GM23338 (cell line): ENCODE data around the gene BCS1L.

Experiments
- CREB1 ChIP-seq: fragments of 250-450 bp; sonication (Bioruptor Pico); IDR thresholded peaks from 2 replicates; pipeline ENCODE4 v1.5.0; 2020; ENCODE audit warnings: low read depth, mild to moderate bottlenecking, moderate library complexity
- CTCF ChIP-seq, 2 experiments: fragments of 200-600 bp in 1 of 2; sonication (generic) in 1 of 2; conservative IDR thresholded peaks; 2 replicates each; pipeline versions ENCODE4 v1.5.1 to v1.6.1; 2016 to 2017; ENCODE audit warnings: antibody characterized with exemption in 2 of 2, low read depth in 2 of 2, mild to moderate bottlenecking in 2 of 2, moderate library complexity in 1 of 2
- ETS1 ChIP-seq: IDR thresholded peaks from 2 replicates; pipeline ENCODE4 v1.6.1; 2016; ENCODE audit warnings: antibody characterized with exemption
- EZH2 ChIP-seq: fragments of 200-600 bp; sonication (generic); IDR thresholded peaks from one replicate; pipeline ENCODE4 v1.8.0; 2017; ENCODE audit warnings: antibody characterized with exemption, mild to moderate bottlenecking, low read depth; ENCODE audit not compliant: unreplicated experiment
- EZH2phosphoT487 ChIP-seq: fragments of 200-600 bp; sonication (generic); IDR thresholded peaks from one replicate; pipeline ENCODE4 v1.8.1; 2018; ENCODE audit warnings: antibody characterized with exemption; ENCODE audit not compliant: unreplicated experiment
- JUNB ChIP-seq: IDR thresholded peaks from one replicate; pipeline ENCODE4 v1.6.1; 2016; ENCODE audit warnings: antibody characterized with exemption; ENCODE audit not compliant: unreplicated experiment
- NANOG ChIP-seq: IDR thresholded peaks from 2 replicates; pipeline ENCODE4 v1.6.1; 2016; ENCODE audit warnings: antibody characterized with exemption, borderline replicate concordance
- POLR2AphosphoS5 ChIP-seq: IDR thresholded peaks from 2 replicates; pipeline ENCODE4 v1.6.1; 2016; ENCODE audit warnings: antibody characterized with exemption, low read depth
- STAT1 ChIP-seq: IDR thresholded peaks from one replicate; pipeline ENCODE4 v1.6.1; 2016; ENCODE audit warnings: antibody characterized with exemption; ENCODE audit not compliant: unreplicated experiment
- ZNF114 ChIP-seq: fragments of 250-450 bp; sonication (Bioruptor Pico); IDR thresholded peaks from 2 replicates; pipeline ENCODE4 v1.5.0; 2020; ENCODE audit warnings: mild to moderate bottlenecking, moderate library complexity
- ZNF331 ChIP-seq: fragments of 250-450 bp; sonication (Bioruptor Pico); IDR thresholded peaks from 2 replicates; pipeline ENCODE4 v1.5.0; 2020; ENCODE audit warnings: low read depth, mild to moderate bottlenecking, moderate library complexity
- TF ChIP-seq, protein P1 (sequence below): IDR thresholded peaks from one replicate; pipeline ENCODE4 v1.6.1; 2018; ENCODE audit warnings: antibody characterized with exemption; ENCODE audit not compliant: unreplicated experiment
- TF ChIP-seq, protein P2 (sequence below): fragments of 250-450 bp; sonication (Bioruptor Pico); IDR thresholded peaks from 2 replicates; pipeline ENCODE4 v1.5.0; 2020; ENCODE audit warnings: mild to moderate bottlenecking, moderate library complexity

- TF ChIP-seq, protein P1, sequence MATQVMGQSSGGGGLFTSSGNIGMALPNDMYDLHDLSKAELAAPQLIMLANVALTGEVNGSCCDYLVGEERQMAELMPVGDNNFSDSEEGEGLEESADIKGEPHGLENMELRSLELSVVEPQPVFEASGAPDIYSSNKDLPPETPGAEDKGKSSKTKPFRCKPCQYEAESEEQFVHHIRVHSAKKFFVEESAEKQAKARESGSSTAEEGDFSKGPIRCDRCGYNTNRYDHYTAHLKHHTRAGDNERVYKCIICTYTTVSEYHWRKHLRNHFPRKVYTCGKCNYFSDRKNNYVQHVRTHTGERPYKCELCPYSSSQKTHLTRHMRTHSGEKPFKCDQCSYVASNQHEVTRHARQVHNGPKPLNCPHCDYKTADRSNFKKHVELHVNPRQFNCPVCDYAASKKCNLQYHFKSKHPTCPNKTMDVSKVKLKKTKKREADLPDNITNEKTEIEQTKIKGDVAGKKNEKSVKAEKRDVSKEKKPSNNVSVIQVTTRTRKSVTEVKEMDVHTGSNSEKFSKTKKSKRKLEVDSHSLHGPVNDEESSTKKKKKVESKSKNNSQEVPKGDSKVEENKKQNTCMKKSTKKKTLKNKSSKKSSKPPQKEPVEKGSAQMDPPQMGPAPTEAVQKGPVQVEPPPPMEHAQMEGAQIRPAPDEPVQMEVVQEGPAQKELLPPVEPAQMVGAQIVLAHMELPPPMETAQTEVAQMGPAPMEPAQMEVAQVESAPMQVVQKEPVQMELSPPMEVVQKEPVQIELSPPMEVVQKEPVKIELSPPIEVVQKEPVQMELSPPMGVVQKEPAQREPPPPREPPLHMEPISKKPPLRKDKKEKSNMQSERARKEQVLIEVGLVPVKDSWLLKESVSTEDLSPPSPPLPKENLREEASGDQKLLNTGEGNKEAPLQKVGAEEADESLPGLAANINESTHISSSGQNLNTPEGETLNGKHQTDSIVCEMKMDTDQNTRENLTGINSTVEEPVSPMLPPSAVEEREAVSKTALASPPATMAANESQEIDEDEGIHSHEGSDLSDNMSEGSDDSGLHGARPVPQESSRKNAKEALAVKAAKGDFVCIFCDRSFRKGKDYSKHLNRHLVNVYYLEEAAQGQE, result no peak
- TF ChIP-seq CTCF (conservative IDR thresholded peaks at IDR 0.05; ENCODE audit: low read depth in 2 of 2) (no peak), ZNF114 (CRISPR knock-in tag) (no peak), EZH2 (no peak), POLR2AphosphoS5 (no peak), JUNB (no peak), CREB1 (CRISPR knock-in tag) (no peak), ETS1 (no peak), EZH2phosphoT487 (no peak), STAT1 (no peak), NANOG (no peak), ZNF331 (CRISPR knock-in tag) (no peak)
- TF ChIP-seq, protein P2, sequence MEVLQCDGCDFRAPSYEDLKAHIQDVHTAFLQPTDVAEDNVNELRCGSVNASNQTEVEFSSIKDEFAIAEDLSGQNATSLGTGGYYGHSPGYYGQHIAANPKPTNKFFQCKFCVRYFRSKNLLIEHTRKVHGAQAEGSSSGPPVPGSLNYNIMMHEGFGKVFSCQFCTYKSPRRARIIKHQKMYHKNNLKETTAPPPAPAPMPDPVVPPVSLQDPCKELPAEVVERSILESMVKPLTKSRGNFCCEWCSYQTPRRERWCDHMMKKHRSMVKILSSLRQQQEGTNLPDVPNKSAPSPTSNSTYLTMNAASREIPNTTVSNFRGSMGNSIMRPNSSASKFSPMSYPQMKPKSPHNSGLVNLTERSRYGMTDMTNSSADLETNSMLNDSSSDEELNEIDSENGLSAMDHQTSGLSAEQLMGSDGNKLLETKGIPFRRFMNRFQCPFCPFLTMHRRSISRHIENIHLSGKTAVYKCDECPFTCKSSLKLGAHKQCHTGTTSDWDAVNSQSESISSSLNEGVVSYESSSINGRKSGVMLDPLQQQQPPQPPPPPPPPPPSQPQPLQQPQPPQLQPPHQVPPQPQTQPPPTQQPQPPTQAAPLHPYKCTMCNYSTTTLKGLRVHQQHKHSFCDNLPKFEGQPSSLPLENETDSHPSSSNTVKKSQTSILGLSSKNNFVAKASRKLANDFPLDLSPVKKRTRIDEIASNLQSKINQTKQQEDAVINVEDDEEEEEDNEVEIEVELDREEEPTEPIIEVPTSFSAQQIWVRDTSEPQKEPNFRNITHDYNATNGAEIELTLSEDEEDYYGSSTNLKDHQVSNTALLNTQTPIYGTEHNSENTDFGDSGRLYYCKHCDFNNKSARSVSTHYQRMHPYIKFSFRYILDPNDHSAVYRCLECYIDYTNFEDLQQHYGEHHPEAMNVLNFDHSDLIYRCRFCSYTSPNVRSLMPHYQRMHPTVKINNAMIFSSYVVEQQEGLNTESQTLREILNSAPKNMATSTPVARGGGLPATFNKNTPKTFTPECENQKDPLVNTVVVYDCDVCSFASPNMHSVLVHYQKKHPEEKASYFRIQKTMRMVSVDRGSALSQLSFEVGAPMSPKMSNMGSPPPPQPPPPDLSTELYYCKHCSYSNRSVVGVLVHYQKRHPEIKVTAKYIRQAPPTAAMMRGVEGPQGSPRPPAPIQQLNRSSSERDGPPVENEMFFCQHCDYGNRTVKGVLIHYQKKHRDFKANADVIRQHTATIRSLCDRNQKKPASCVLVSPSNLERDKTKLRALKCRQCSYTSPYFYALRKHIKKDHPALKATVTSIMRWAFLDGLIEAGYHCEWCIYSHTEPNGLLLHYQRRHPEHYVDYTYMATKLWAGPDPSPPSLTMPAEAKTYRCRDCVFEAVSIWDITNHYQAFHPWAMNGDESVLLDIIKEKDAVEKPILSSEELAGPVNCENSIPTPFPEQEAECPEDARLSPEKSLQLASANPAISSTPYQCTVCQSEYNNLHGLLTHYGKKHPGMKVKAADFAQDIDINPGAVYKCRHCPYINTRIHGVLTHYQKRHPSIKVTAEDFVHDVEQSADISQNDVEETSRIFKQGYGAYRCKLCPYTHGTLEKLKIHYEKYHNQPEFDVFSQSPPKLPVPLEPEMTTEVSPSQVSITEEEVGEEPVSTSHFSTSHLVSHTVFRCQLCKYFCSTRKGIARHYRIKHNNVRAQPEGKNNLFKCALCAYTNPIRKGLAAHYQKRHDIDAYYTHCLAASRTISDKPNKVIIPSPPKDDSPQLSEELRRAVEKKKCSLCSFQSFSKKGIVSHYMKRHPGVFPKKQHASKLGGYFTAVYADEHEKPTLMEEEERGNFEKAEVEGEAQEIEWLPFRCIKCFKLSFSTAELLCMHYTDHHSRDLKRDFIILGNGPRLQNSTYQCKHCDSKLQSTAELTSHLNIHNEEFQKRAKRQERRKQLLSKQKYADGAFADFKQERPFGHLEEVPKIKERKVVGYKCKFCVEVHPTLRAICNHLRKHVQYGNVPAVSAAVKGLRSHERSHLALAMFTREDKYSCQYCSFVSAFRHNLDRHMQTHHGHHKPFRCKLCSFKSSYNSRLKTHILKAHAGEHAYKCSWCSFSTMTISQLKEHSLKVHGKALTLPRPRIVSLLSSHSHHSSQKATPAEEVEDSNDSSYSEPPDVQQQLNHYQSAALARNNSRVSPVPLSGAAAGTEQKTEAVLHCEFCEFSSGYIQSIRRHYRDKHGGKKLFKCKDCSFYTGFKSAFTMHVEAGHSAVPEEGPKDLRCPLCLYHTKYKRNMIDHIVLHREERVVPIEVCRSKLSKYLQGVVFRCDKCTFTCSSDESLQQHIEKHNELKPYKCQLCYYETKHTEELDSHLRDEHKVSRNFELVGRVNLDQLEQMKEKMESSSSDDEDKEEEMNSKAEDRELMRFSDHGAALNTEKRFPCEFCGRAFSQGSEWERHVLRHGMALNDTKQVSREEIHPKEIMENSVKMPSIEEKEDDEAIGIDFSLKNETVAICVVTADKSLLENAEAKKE, result no peak
Measured at GRCh38 chr2:218663901-218664300, 4.4 kb downstream of the BCS1L start.
